ENCODE data around the gene DTX4. TPM values are rescaled to one million over a fixed set of nuclear protein-coding genes. Genes with fewer than 3 reads are reported as not detected.

The DTX4 gene
- total RNA-seq, 6 donors from 2014 or later = 33.4 to 58.7 (median 48.5) TPM

DNA sequence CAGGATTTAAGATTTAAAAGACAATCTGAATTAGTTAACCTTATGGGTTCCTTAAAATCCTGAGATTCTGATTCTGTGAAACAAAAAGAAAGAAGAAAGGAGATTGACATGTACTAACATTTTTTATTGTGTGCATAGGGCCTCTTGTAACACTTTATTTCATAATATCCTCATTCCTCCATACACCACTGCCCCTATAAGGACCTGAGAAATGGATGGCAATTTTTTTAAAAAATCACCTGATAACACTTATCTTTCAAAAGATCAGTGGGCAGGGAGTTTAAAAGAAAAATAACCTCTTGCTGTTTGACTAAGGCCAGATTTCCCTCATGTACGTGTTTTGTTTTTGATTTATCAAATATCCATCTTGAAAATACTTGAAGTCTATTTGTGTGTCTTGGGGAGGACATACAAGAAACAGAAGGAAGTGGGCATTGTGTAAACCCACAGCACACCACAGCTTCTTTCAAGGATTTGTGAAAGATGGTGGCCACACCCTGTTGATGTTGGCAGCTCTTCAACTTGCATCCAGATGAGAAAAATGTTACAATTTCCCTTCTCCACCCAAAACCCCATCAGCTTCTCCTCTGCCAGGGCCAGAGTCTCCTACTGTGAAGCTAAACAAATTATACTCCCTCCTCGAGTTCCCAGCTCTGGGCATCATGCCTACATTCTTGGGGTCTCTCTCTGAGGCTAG lies 75.7 kb downstream of the DTX4 start:
- H3K27ac ChIP-seq = peak overlapping the region; percentile 6 to 56 (median 35)
- no peaks in the 10 kb centered on the region for H3K9me3 ChIP-seq
- 0 to 6% methylated on average over 2 of the region's 2 CpGs for WGBS, 2 donors
- TF ChIP-seq, protein P1, sequence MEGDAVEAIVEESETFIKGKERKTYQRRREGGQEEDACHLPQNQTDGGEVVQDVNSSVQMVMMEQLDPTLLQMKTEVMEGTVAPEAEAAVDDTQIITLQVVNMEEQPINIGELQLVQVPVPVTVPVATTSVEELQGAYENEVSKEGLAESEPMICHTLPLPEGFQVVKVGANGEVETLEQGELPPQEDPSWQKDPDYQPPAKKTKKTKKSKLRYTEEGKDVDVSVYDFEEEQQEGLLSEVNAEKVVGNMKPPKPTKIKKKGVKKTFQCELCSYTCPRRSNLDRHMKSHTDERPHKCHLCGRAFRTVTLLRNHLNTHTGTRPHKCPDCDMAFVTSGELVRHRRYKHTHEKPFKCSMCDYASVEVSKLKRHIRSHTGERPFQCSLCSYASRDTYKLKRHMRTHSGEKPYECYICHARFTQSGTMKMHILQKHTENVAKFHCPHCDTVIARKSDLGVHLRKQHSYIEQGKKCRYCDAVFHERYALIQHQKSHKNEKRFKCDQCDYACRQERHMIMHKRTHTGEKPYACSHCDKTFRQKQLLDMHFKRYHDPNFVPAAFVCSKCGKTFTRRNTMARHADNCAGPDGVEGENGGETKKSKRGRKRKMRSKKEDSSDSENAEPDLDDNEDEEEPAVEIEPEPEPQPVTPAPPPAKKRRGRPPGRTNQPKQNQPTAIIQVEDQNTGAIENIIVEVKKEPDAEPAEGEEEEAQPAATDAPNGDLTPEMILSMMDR (IDR thresholded peaks at IDR 0.05) = no peak
- TF ChIP-seq POLR2AphosphoS5 (IDR thresholded peaks at IDR 0.05) = no peak
- TF ChIP-seq EP300 (IDR thresholded peaks at IDR 0.05) = no peak
- no peak for TF ChIP-seq POLR2A (IDR thresholded peaks at IDR 0.05)
- no peak overlapping the region for H3K4me3 ChIP-seq
- no peaks in the 10 kb centered on the region for H3K36me3 ChIP-seq
- no peaks in the 10 kb centered on the region for H3K27me3 ChIP-seq
- H3K4me1 ChIP-seq = peaks cover 16 to 25% (median 23%) of the 10 kb centered on the region in 4 donors
- DNase-seq = peak in 1 of 2 donors; percentile 76
- peak; percentile 72 to 87 for ATAC-seq (ENCODE audit: low FRiP score in 2 of 2)

DNA sequence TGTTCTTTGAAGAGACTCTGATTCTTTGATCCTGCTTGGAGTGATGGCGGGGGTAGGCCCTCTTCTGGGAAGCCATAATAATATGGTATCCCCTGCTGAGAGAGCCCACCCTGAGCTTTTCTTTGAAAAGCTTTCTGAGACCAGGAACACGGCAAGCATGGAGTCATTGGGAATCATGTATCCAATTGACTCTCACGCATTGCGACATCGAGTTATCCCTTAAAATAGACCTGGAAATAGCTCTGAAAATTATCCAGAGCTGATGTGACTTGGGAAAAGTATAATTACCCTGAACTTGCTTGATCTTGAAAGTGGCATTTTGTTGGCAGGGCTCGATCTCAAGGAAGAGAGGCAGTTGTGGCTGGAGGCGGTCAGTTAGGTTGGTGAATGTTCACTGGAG lies 77.6 kb downstream of the DTX4 start:
- 96 to 97% methylated on average over 7 of the region's 7 CpGs for WGBS, 2 donors
- no peaks in the 10 kb centered on the region for H3K36me3 ChIP-seq
- no peak for ATAC-seq (ENCODE audit: low FRiP score in 2 of 2)
- H3K27ac ChIP-seq = no peak overlapping the region
- H3K9me3 ChIP-seq = no peaks in the 10 kb centered on the region
- H3K4me1 ChIP-seq = peaks cover 16 to 25% (median 23%) of the 10 kb centered on the region in 4 donors
- TF ChIP-seq, protein P1 (IDR thresholded peaks at IDR 0.05) = no peak
- TF ChIP-seq POLR2AphosphoS5 (IDR thresholded peaks at IDR 0.05) = no peak
- no peak for TF ChIP-seq POLR2A (IDR thresholded peaks at IDR 0.05)
- TF ChIP-seq EP300 (IDR thresholded peaks at IDR 0.05) = no peak
- no peak for DNase-seq
- no peaks in the 10 kb centered on the region for H3K27me3 ChIP-seq
- H3K4me3 ChIP-seq = no peak overlapping the region

DNA sequence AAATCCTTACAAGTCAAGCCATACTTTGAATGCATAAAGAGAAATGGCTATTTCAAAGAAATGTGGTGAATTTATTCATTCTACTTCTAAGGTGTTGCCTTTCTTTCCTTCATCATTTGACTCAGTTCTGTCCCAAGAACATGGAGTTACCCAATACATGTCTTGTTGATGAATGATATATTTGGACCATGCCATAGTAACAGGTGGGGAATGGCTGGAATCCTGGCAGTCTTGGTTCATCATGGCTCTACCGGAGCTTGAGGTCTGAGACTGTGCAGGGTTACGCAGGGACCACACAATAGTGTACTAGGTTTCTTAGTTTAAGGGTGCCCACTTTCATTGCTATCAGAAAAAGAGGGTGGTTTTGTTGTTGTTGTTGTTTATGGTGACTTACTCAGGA lies 81.1 kb downstream of the DTX4 start:
- Histone ChIP-seq H3K4me3 (no peak overlapping the region), H3K36me3 (no peaks in the 10 kb centered on the region), H3K4me1 (peaks cover 6 to 10% (median 10%) of the 10 kb centered on the region in 4 donors), H3K27me3 (no peaks in the 10 kb centered on the region), H3K27ac (no peak overlapping the region), H3K9me3 (no peaks in the 10 kb centered on the region)
- DNase-seq (no peak), ATAC-seq (ENCODE audit: low FRiP score in 2 of 2) (no peak)
- TF ChIP-seq POLR2A (IDR thresholded peaks at IDR 0.05) (no peak), POLR2AphosphoS5 (IDR thresholded peaks at IDR 0.05) (no peak), EP300 (IDR thresholded peaks at IDR 0.05) (no peak)
- TF ChIP-seq, protein P1 (IDR thresholded peaks at IDR 0.05) = no peak
- 85 to 100% methylated on average over 2 of the region's 2 CpGs for WGBS, 2 donors

DNA sequence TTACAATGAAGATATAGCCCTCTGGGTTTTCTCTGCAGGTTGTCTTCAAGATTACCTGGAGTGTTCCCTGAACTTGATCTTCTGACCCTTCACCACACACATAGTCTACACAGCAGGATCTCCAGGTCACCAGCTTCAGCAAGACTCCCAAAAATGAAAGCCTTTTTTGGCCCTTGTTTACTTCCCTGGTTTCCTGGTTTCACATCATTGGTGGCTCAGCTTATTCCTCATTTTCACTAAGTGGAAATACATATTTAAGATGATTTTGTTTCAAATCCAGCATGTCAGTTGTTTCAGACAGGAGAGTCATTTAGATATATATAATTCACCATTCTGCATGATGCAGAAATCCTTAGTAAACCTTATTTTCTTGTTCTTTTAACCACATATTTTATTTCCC lies 82.4 kb downstream of the DTX4 start:
- Histone ChIP-seq H3K4me1 (no peaks in the 10 kb centered on the region), H3K9me3 (no peaks in the 10 kb centered on the region), H3K27ac (no peak overlapping the region), H3K27me3 (no peaks in the 10 kb centered on the region), H3K4me3 (no peak overlapping the region), H3K36me3 (no peaks in the 10 kb centered on the region)
- ATAC-seq (ENCODE audit: low FRiP score in 2 of 2) (no peak), DNase-seq (no peak)
- TF ChIP-seq, protein P1 (IDR thresholded peaks at IDR 0.05) = no peak
- TF ChIP-seq POLR2A (IDR thresholded peaks at IDR 0.05) (no peak), EP300 (IDR thresholded peaks at IDR 0.05) (no peak), POLR2AphosphoS5 (IDR thresholded peaks at IDR 0.05) (no peak)

DNA sequence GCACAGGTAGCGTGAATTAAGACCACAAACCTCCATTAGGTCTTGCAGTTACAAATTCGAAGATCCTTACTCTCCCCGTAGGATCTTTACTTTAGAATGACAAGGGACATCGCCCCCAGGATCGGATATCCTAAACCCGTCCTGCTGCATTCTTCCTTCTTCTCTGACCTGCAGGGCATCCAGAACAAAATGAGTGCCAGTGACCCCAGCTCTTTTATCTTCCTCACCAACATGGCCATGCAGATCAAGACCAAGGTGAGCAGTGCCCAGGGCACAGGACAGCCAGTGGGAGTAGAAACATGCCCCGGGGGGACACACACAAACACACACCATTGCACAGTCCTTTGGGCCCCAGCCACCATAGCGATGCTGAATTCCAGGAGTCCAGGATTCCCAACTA lies 83.3 kb downstream of the DTX4 start:
- DNase-seq (no peak), ATAC-seq (ENCODE audit: low FRiP score in 2 of 2) (no peak)
- 72 to 79% methylated on average over 7 to 8 of the region's 8 CpGs for WGBS, 2 donors
- Histone ChIP-seq H3K4me3 (no peak overlapping the region), H3K27me3 (no peaks in the 10 kb centered on the region), H3K9me3 (no peaks in the 10 kb centered on the region), H3K27ac (no peak overlapping the region), H3K36me3 (no peaks in the 10 kb centered on the region), H3K4me1 (no peaks in the 10 kb centered on the region)
- TF ChIP-seq POLR2AphosphoS5 (IDR thresholded peaks at IDR 0.05) = no peak
- no peak for TF ChIP-seq EP300 (IDR thresholded peaks at IDR 0.05)
- TF ChIP-seq, protein P1 (IDR thresholded peaks at IDR 0.05) = no peak
- no peak for TF ChIP-seq POLR2A (IDR thresholded peaks at IDR 0.05)

Measured in upper lobe of left lung (tissue), 6 donors.